ENCODE results near the gene CCDC87. TPM values are rescaled to one million over a fixed set of nuclear protein-coding genes. Genes with fewer than 3 reads are reported as not detected.
A peak's percentile ranks its signal among the peaks of the same experiment; 100 is the strongest.
"Not testable (repeated sequence)": the region's sequence is repeated elsewhere in the genome, so short reads cannot be mapped to it uniquely, and the experiment has no call there.

CCDC87 gene
- total and polyA plus RNA-seq, 4 donors: 0.10 to 0.33 (median 0.19) TPM; not detected in 1

DNA sequence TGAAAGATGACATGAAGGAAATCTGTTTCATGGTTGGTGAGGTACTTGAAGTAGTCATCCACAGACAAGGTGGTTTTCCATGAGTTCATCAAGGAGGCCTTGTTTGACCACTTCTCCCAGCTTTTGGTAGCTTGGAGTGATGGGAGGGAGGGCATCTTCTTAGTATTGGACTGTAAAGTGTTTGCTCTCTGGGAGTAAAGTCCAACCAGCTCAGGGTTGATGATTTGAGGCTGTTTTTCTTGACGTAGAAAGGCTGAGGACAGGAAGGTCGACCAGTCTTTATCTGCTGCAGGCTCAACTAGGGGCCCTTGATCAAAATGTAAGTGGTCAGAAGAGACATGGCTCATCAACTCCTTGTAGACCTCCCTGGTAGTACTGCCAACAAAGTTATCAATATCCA, 1.7 kb downstream of the CCDC87 start:
- H3K9me3 ChIP-seq (ENCODE audit: control insufficient read depth, low read length): no peaks in the 10 kb centered on the region
- WGBS, 2 donors: 84 to 88% methylated on average over 2 of the region's 2 CpGs
- DNase-seq: no peak
- H3K4me1 ChIP-seq (ENCODE audit: control insufficient read depth in 1 of 2, insufficient read depth in 2 of 2, low read length in 2 of 2): peaks cover 0 to 3% of the 10 kb centered on the region in 2 donors
- no peak overlapping the region for H3K27ac ChIP-seq (ENCODE audit: low read depth in 1 of 2, low read length in 2 of 2)
- no peak for ATAC-seq (ENCODE audit: low FRiP score)
- H3K27me3 ChIP-seq (ENCODE audit: control insufficient read depth in 1 of 2, insufficient read depth in 2 of 2, low read length in 1 of 2): no peaks in the 10 kb centered on the region
- intact Hi-C loops (cut with DNase I): no loop called here
- H3K4me3 ChIP-seq (ENCODE audit: low read length in 2 of 2): no peak overlapping the region
- H3K36me3 ChIP-seq (ENCODE audit: control insufficient read depth in 1 of 2, insufficient read depth in 2 of 2, low read length in 1 of 2): no peaks in the 10 kb centered on the region

DNA sequence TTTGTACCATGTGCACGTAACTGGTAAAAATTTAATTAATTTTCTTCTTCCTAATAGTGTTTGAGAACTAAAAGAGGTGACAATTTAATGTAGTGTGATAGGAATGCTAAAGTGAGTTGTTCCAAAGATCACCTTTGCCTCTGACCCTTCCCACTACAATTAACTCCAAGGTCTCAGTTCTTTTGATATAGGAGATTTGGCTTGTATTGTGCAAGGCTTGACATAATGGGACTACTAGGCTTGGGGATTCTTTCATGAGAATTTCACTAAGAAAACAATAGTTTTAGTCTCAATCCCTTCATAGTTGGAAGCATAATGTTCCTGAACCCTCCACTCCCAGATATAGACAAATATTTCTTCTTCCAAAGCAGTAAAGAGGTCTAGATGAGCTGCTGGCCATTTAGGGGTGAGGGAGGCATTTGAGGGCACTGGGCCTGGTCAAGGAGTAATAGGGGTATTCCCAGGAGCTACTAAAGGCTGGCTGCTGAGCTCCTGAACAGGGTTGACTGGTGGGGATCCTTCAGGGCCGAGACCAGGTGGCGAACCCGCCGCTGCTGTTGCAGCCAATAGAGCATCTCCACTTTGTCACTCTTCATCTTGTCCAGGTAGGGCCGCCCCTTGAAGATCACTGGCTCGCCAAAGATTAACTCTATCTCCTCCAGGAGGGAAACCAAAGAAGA, 2.7 kb downstream of the CCDC87 start:
- Histone ChIP-seq H3K36me3 (ENCODE audit: control insufficient read depth in 1 of 2, insufficient read depth in 2 of 2, low read length in 1 of 2) (no peaks in the 10 kb centered on the region), H3K4me3 (ENCODE audit: low read length in 2 of 2) (no peak overlapping the region), H3K27ac (ENCODE audit: low read depth in 1 of 2, low read length in 2 of 2) (no peak overlapping the region), H3K9me3 (ENCODE audit: control insufficient read depth, low read length) (no peaks in the 10 kb centered on the region), H3K27me3 (ENCODE audit: control insufficient read depth in 1 of 2, insufficient read depth in 2 of 2, low read length in 1 of 2) (no peaks in the 10 kb centered on the region), H3K4me1 (ENCODE audit: control insufficient read depth in 1 of 2, insufficient read depth in 2 of 2, low read length in 2 of 2) (peaks cover 0 to 3% of the 10 kb centered on the region in 2 donors)
- ATAC-seq (ENCODE audit: low FRiP score) (no peak), DNase-seq (no peak)
- WGBS, 2 donors: 95% methylated on average over 7 of the region's 7 CpGs
- intact Hi-C loops (cut with DNase I): no loop called here

GRCh38 chr11:66589315-66589714, 3.5 kb downstream of the CCDC87 start:
- WGBS, 2 donors: 79 to 83% methylated on average over 2 of the region's 2 CpGs
- H3K27me3 ChIP-seq (ENCODE audit: control insufficient read depth in 1 of 2, insufficient read depth in 2 of 2, low read length in 1 of 2); H3K36me3 ChIP-seq (ENCODE audit: control insufficient read depth in 1 of 2, insufficient read depth in 2 of 2, low read length in 1 of 2); ATAC-seq (ENCODE audit: low FRiP score); H3K27ac ChIP-seq (ENCODE audit: low read depth in 1 of 2, low read length in 2 of 2); H3K4me1 ChIP-seq (ENCODE audit: control insufficient read depth in 1 of 2, insufficient read depth in 2 of 2, low read length in 2 of 2); DNase-seq; H3K4me3 ChIP-seq (ENCODE audit: low read length in 2 of 2); intact Hi-C loops (cut with DNase I); H3K9me3 ChIP-seq (ENCODE audit: control insufficient read depth, low read length): not testable (repeated sequence)

- Histone ChIP-seq H3K4me1 (ENCODE audit: control insufficient read depth in 1 of 2, insufficient read depth in 2 of 2, low read length in 2 of 2) (no peaks in the 10 kb centered on the region), H3K36me3 (ENCODE audit: control insufficient read depth in 1 of 2, insufficient read depth in 2 of 2, low read length in 1 of 2) (no peaks in the 10 kb centered on the region), H3K27ac (ENCODE audit: low read depth in 1 of 2, low read length in 2 of 2) (no peak overlapping the region), H3K9me3 (ENCODE audit: control insufficient read depth, low read length) (no peaks in the 10 kb centered on the region), H3K27me3 (ENCODE audit: control insufficient read depth in 1 of 2, insufficient read depth in 2 of 2, low read length in 1 of 2) (no peaks in the 10 kb centered on the region), H3K4me3 (ENCODE audit: low read length in 2 of 2) (no peak overlapping the region)
- intact Hi-C loops (cut with DNase I): no loop called here
- no peak for ATAC-seq (ENCODE audit: low FRiP score)
- DNase-seq: no peak
- WGBS, 2 donors: 53 to 58% methylated on average over 2 of the region's 2 CpGs
Observed at GRCh38 chr11:66586136-66586535, 6.7 kb downstream of the CCDC87 start.

GRCh38 chr11:66585447-66585846, 7.4 kb downstream of the CCDC87 start:
- H3K9me3 ChIP-seq (ENCODE audit: control insufficient read depth, low read length); ATAC-seq (ENCODE audit: low FRiP score); DNase-seq; H3K4me1 ChIP-seq (ENCODE audit: control insufficient read depth in 1 of 2, insufficient read depth in 2 of 2, low read length in 2 of 2); H3K36me3 ChIP-seq (ENCODE audit: control insufficient read depth in 1 of 2, insufficient read depth in 2 of 2, low read length in 1 of 2); H3K4me3 ChIP-seq (ENCODE audit: low read length in 2 of 2); intact Hi-C loops (cut with DNase I); H3K27ac ChIP-seq (ENCODE audit: low read depth in 1 of 2, low read length in 2 of 2); H3K27me3 ChIP-seq (ENCODE audit: control insufficient read depth in 1 of 2, insufficient read depth in 2 of 2, low read length in 1 of 2): not testable (repeated sequence)
- 79 to 95% methylated on average over 1 of the region's 1 CpG for WGBS, 2 donors

DNA sequence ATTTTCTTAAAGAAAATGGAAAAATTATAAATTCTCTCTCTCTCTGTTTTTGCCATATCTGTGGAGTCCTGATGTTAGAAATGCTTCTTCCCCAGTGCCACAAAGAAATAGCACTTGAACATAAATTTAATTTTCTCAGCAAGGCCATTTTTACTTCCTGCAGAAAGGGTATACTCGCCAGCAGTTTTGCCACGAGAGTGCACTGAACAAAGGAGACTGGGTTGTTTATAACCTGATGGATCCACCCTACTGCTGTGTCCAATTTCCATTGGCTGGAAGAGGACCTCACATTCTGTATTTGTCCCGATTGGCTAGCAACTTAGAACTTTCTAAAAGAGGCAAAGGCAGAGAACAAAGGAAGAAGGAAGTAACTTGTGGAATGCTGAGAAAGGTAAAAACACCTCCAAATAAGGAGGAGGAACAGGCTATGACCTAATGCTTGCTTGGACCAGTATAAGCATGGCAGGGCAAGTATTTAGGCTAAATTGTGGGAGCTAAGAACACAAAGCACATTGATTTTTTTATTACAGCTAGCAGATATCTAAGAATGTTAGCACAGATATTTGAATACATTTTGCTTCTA, 10.2 kb downstream of the CCDC87 start:
- H3K36me3 ChIP-seq (ENCODE audit: control insufficient read depth in 1 of 2, insufficient read depth in 2 of 2, low read length in 1 of 2); H3K4me1 ChIP-seq (ENCODE audit: control insufficient read depth in 1 of 2, insufficient read depth in 2 of 2, low read length in 2 of 2); DNase-seq; H3K4me3 ChIP-seq (ENCODE audit: low read length in 2 of 2); ATAC-seq (ENCODE audit: low FRiP score); H3K27me3 ChIP-seq (ENCODE audit: control insufficient read depth in 1 of 2, insufficient read depth in 2 of 2, low read length in 1 of 2); H3K9me3 ChIP-seq (ENCODE audit: control insufficient read depth, low read length); intact Hi-C loops (cut with DNase I); H3K27ac ChIP-seq (ENCODE audit: low read depth in 1 of 2, low read length in 2 of 2): not testable (repeated sequence)
- 84 to 85% methylated on average over 3 of the region's 3 CpGs for WGBS, 2 donors

GRCh38 chr11:66581261-66581660, 11.6 kb downstream of the CCDC87 start:
- Histone ChIP-seq H3K4me3 (ENCODE audit: low read length in 2 of 2) (no peak overlapping the region), H3K4me1 (ENCODE audit: control insufficient read depth in 1 of 2, insufficient read depth in 2 of 2, low read length in 2 of 2) (no peaks in the 10 kb centered on the region), H3K9me3 (ENCODE audit: control insufficient read depth, low read length) (no peaks in the 10 kb centered on the region), H3K27ac (ENCODE audit: low read depth in 1 of 2, low read length in 2 of 2) (no peak overlapping the region), H3K27me3 (ENCODE audit: control insufficient read depth in 1 of 2, insufficient read depth in 2 of 2, low read length in 1 of 2) (no peaks in the 10 kb centered on the region), H3K36me3 (ENCODE audit: control insufficient read depth in 1 of 2, insufficient read depth in 2 of 2, low read length in 1 of 2) (no peaks in the 10 kb centered on the region)
- ATAC-seq (ENCODE audit: low FRiP score) (no peak), DNase-seq (no peak)
- 89 to 90% methylated on average over 3 of the region's 3 CpGs for whole genome bisulfite sequencing, 2 donors
- intact Hi-C loops (cut with DNase I): no loop called here

GRCh38 chr11:66580803-66581202, 12.1 kb downstream of the CCDC87 start:
- no peak for ATAC-seq (ENCODE audit: low FRiP score)
- H3K4me1 ChIP-seq (ENCODE audit: control insufficient read depth in 1 of 2, insufficient read depth in 2 of 2, low read length in 2 of 2): no peaks in the 10 kb centered on the region
- no peaks in the 10 kb centered on the region for H3K36me3 ChIP-seq (ENCODE audit: control insufficient read depth in 1 of 2, insufficient read depth in 2 of 2, low read length in 1 of 2)
- WGBS, 2 donors: 87 to 89% methylated on average over 5 of the region's 5 CpGs
- H3K27me3 ChIP-seq (ENCODE audit: control insufficient read depth in 1 of 2, insufficient read depth in 2 of 2, low read length in 1 of 2): no peaks in the 10 kb centered on the region
- H3K4me3 ChIP-seq (ENCODE audit: low read length in 2 of 2): no peak overlapping the region
- no peak overlapping the region for H3K27ac ChIP-seq (ENCODE audit: low read depth in 1 of 2, low read length in 2 of 2)
- intact Hi-C loops (cut with DNase I): no loop called here
- no peak for DNase-seq
- H3K9me3 ChIP-seq (ENCODE audit: control insufficient read depth, low read length): no peaks in the 10 kb centered on the region

GRCh38 chr11:66579017-66579606, 13.8 kb downstream of the CCDC87 start:
- peak; percentile 87 to 96 for DNase-seq
- ATAC-seq (ENCODE audit: low FRiP score): peak; percentile 87
- Histone ChIP-seq H3K4me3 (ENCODE audit: low read length in 2 of 2) (no peak overlapping the region), H3K4me1 (ENCODE audit: control insufficient read depth in 1 of 2, insufficient read depth in 2 of 2, low read length in 2 of 2) (no peaks in the 10 kb centered on the region), H3K27me3 (ENCODE audit: control insufficient read depth in 1 of 2, insufficient read depth in 2 of 2, low read length in 1 of 2) (no peaks in the 10 kb centered on the region), H3K36me3 (ENCODE audit: control insufficient read depth in 1 of 2, insufficient read depth in 2 of 2, low read length in 1 of 2) (no peaks in the 10 kb centered on the region), H3K27ac (ENCODE audit: low read depth in 1 of 2, low read length in 2 of 2) (no peak overlapping the region), H3K9me3 (ENCODE audit: control insufficient read depth, low read length) (no peaks in the 10 kb centered on the region)
- WGBS, 2 donors: 16% methylated on average over 25 of the region's 25 CpGs
- intact Hi-C loops (cut with DNase I): loop anchor here (1.0 to 10.0 kb wide), 2 partner anchors 99 to 256 kb away; no protein-coding TSS in a partner anchor

All from aorta (tissue), 5 donors.